B cell (primary cell): Measurements from ENCODE around the gene BRINP2. TPM values are rescaled to one million over a fixed set of nuclear protein-coding genes. Genes with fewer than 3 reads are reported as not detected.

Source experiments
- ATAC-seq: fragments of 200-7000 bp; cut with Tn5 transposase; one replicate; pipeline ENCODE4 v1.10.0; 2021; ENCODE audit warnings: low read depth, mild to moderate bottlenecking, moderate number of reproducible peaks, moderate library complexity
- CTCF ChIA-PET: fragments of 350-600 bp; sonication (Branson Sonifier 250); formaldehyde crosslinking; loops from one replicate; lab custom pipeline; 2021; ENCODE audit warnings: antibody characterized with exemption, inconsistent platforms; lab: Charles Lee
- POLR2A ChIA-PET: fragments of 350-600 bp; sonication (Branson Sonifier 250); formaldehyde crosslinking; loops from one replicate; lab custom pipeline; 2021; ENCODE audit warnings: antibody characterized with exemption; lab: Charles Lee
- DNase-seq: peaks from one replicate; pipeline ENCODE4 v3.0.0; 2013
- H2AFZ ChIP-seq: 2 replicates; pipeline ENCODE4 v1.6.1; 2012; ENCODE audit warnings: mild to moderate bottlenecking, low read depth, low read length; ENCODE audit not compliant: insufficient read depth, poor library complexity, severe bottlenecking
- H3K27ac ChIP-seq, 2 donors: 1 replicate in 1 of 2; 2 replicates in 1 of 2; pipeline ENCODE4 v1.5.1; 2012 to 2013; ENCODE audit warnings: low read length in 2 of 2, mild to moderate bottlenecking in 2 of 2, moderate library complexity in 1 of 2
- H3K27me3 ChIP-seq, 4 experiments: fragments of 200-600 bp in 1 of 4; sonication (generic) in 1 of 4; replicated peaks in 1 of 4; 1 replicate in 2 of 4; 2 replicates in 2 of 4; pipeline versions ENCODE4 v1.6.1 to v1.7.0; 2013 to 2016; ENCODE audit warnings: low read length in 3 of 4, mild to moderate bottlenecking in 2 of 4, mixed read lengths in 1 of 4, moderate library complexity in 1 of 4; ENCODE audit not compliant: insufficient read depth in 4 of 4, control insufficient read depth in 3 of 4; ENCODE audit errors: control extremely low read depth in 1 of 4
- H3K36me3 ChIP-seq, 2 experiments: replicated peaks in 1 of 2; 1 replicate in 1 of 2; 2 replicates in 1 of 2; pipeline versions ENCODE4 v1.6.1 to v1.7.1; 2013; ENCODE audit warnings: low read length in 1 of 2; ENCODE audit not compliant: insufficient read depth in 2 of 2, control insufficient read depth in 1 of 2; ENCODE audit errors: control extremely low read depth in 1 of 2, extremely low read depth in 1 of 2
- H3K4me1 ChIP-seq, 2 donors: fragments of 200-600 bp in 1 of 2; sonication (generic) in 1 of 2; 1 replicate in 1 of 2; 2 replicates in 1 of 2; pipeline versions ENCODE4 v1.5.1 to v1.6.1; 2013 to 2017; ENCODE audit warnings: low read length in 2 of 2; ENCODE audit not compliant: control insufficient read depth in 2 of 2, insufficient read depth in 2 of 2
- H3K4me2 ChIP-seq: replicated peaks from 2 replicates; pipeline ENCODE3; 2012; ENCODE audit warnings: mild to moderate bottlenecking, low read depth, low read length; ENCODE audit not compliant: poor library complexity, severe bottlenecking
- H3K4me3 ChIP-seq, 5 experiments: fragments of 200-600 bp in 1 of 5; sonication (generic) in 1 of 5; 1 replicate in 3 of 5; 2 replicates in 2 of 5; pipeline versions ENCODE4 v1.5.1 to v1.7.0; 2011 to 2016; ENCODE audit warnings: low read length in 4 of 5, mild to moderate bottlenecking in 4 of 5, low read depth in 2 of 5, control low read depth in 1 of 5, moderate library complexity in 1 of 5; ENCODE audit not compliant: insufficient read depth in 1 of 5; ENCODE audit errors: control extremely low read depth in 1 of 5, extremely low read depth in 1 of 5
- H3K79me2 ChIP-seq: fragments of 200-600 bp; sonication (generic); one replicate; pipeline ENCODE4 v1.6.0; 2016; ENCODE audit warnings: low read length; ENCODE audit not compliant: control insufficient read depth, insufficient read depth
- H3K9ac ChIP-seq: fragments of 200-600 bp; sonication (generic); 2 replicates; pipeline ENCODE4 v1.6.1; 2017; ENCODE audit warnings: mild to moderate bottlenecking, low read length, moderate library complexity
- H3K9me3 ChIP-seq, 3 donors: one replicate each; pipeline versions ENCODE4 v1.6.1 to v1.7.1; 2013; ENCODE audit warnings: low read length in 2 of 3; ENCODE audit not compliant: control insufficient read depth in 2 of 3, insufficient read depth in 1 of 3; ENCODE audit errors: control extremely low read depth in 1 of 3
- H4K20me1 ChIP-seq: 2 replicates; pipeline ENCODE4 v1.6.0; 2012; ENCODE audit warnings: mild to moderate bottlenecking, low read length; ENCODE audit not compliant: insufficient read depth, control insufficient read depth, poor library complexity, severe bottlenecking
- H3K27ac Mint-ChIP-seq: one replicate; pipeline ENCODE4 v1.8.0; 2021; ENCODE audit warnings: mixed read lengths
- H3K27me3 Mint-ChIP-seq: one replicate; pipeline ENCODE4 v1.8.0; 2021; ENCODE audit warnings: mixed read lengths
- H3K4me1 Mint-ChIP-seq: one replicate; pipeline ENCODE4 v1.8.0; 2021; ENCODE audit warnings: mixed read lengths
- H3K4me3 Mint-ChIP-seq: one replicate; pipeline ENCODE4 v1.8.0; 2021; ENCODE audit warnings: mixed read lengths
- H3K9me3 Mint-ChIP-seq: one replicate; pipeline ENCODE4 v1.8.0; 2022; ENCODE audit warnings: mixed read lengths; ENCODE audit not compliant: insufficient read depth
- CTCF ChIP-seq: fragments of 200-600 bp; IDR thresholded peaks from one replicate; pipeline ENCODE4 v1.8.0; 2022; ENCODE audit warnings: antibody characterized with exemption, mild to moderate bottlenecking
- EZH2 ChIP-seq: IDR thresholded peaks from 2 replicates; pipeline ENCODE4 v1.6.1; 2012; ENCODE audit warnings: borderline replicate concordance, low read depth, mild to moderate bottlenecking, moderate library complexity, low read length; ENCODE audit not compliant: insufficient read depth, poor library complexity, severe bottlenecking
- WGBS: methylation state at CpG from one replicate; pipeline ENCODE4 v1.1.5; 2013; ENCODE audit warnings: missing lambda C conversion rate; ENCODE audit not compliant: insufficient coverage; 5-methylcytosine and 5-hydroxymethylcytosine counted together
- intact Hi-C: fragments of 100-400 bp; cut with micrococcal nuclease; formaldehyde crosslinking; loops from one replicate; pipeline ENCODE4 v1.10.0; 2022
- polyA plus RNA-seq: library from polyadenylated mRNA; depleted of rRNA; stranded (reverse); fragments of >200 nt; gene quantifications from 2 replicates; pipeline ENCODE4 v1.2.3, GENCODE V29; 2012
- total RNA-seq, 2 donors: library from RNA; stranded (reverse); fragments of 120-200 nt in 1 of 2; gene quantifications; 1 replicate in 1 of 2; 2 replicates in 1 of 2; pipeline versions ENCODE4 v1.2.3 to v1.2.4, GENCODE V29; 2013 to 2022

BRINP2 gene
- total and polyA plus RNA-seq, 2 donors (not counting 1 experiment from before 2014, with no cell fraction given) = not detected

- no peaks in the 10 kb centered on the region for H4K20me1 ChIP-seq
- CTCF ChIA-PET = no interaction called here
- intact Hi-C loops = no loop called here
- no peak overlapping the region for H3K9ac ChIP-seq
- no peaks in the 10 kb centered on the region for H3K4me1 Mint-ChIP-seq
- no peak overlapping the region for H3K4me3 ChIP-seq
- H3K36me3 ChIP-seq = no peaks in the 10 kb centered on the region
- ATAC-seq (no peak), DNase-seq (no peak)
- H2AFZ ChIP-seq = no peak overlapping the region
- no peaks in the 10 kb centered on the region for H3K27me3 Mint-ChIP-seq
- H3K4me3 Mint-ChIP-seq = no peak overlapping the region
- H3K27me3 ChIP-seq = peaks cover 0 to 2% (median 0%) of the 10 kb centered on the region in 4 experiments
- H3K27ac ChIP-seq = no peak overlapping the region
- H3K4me1 ChIP-seq = no peaks in the 10 kb centered on the region
- no peak overlapping the region for H3K27ac Mint-ChIP-seq
- POLR2A ChIA-PET = no interaction called here
- H3K9me3 Mint-ChIP-seq = no peaks in the 10 kb centered on the region
- H3K4me2 ChIP-seq = no peak overlapping the region
- TF ChIP-seq EZH2 = no peak
- TF ChIP-seq CTCF = no peak
- H3K9me3 ChIP-seq = no peaks in the 10 kb centered on the region
- 83% methylated on average over 2 of the region's 4 CpGs for WGBS
- H3K79me2 ChIP-seq = no peaks in the 10 kb centered on the region
These were observed 57.9 kb downstream of the BRINP2 start for GRCh38 chr1:177228693-177229065.

- 94% methylated on average over 20 of the region's 20 CpGs for WGBS
- no peak for ATAC-seq
These were observed 59.0 kb downstream of the BRINP2 start for GRCh38 chr1:177229781-177230180.

More at GRCh38 chr1:177229781-177230180, 59.0 kb downstream of the BRINP2 start:
- H2AFZ ChIP-seq = no peak overlapping the region
- Mint-ChIP-seq H3K27ac (no peak overlapping the region), H3K27me3 (no peaks in the 10 kb centered on the region), H3K4me3 (no peak overlapping the region), H3K9me3 (no peaks in the 10 kb centered on the region), H3K4me1 (no peaks in the 10 kb centered on the region)
- H3K27ac ChIP-seq = no peak overlapping the region
- H3K79me2 ChIP-seq = no peaks in the 10 kb centered on the region
- no peaks in the 10 kb centered on the region for H4K20me1 ChIP-seq
- no peaks in the 10 kb centered on the region for H3K4me1 ChIP-seq
- ChIA-PET POLR2A (no interaction called here), CTCF (no interaction called here)
- H3K36me3 ChIP-seq = no peaks in the 10 kb centered on the region
- intact Hi-C loops = no loop called here
- TF ChIP-seq EZH2 (no peak), CTCF (no peak)
- H3K9ac ChIP-seq = no peak overlapping the region
- H3K4me3 ChIP-seq = no peak overlapping the region
- DNase-seq = no peak
- no peak overlapping the region for H3K4me2 ChIP-seq
- H3K27me3 ChIP-seq = peaks cover 0 to 2% (median 0%) of the 10 kb centered on the region in 4 experiments
- H3K9me3 ChIP-seq = no peaks in the 10 kb centered on the region
